Measurements from ENCODE around the gene LAMA2.

The LAMA2 gene

GRCh38 chr6:129390900-129391299, 508.0 kb downstream of the LAMA2 start:
- no peak for DNase-seq

DNA sequence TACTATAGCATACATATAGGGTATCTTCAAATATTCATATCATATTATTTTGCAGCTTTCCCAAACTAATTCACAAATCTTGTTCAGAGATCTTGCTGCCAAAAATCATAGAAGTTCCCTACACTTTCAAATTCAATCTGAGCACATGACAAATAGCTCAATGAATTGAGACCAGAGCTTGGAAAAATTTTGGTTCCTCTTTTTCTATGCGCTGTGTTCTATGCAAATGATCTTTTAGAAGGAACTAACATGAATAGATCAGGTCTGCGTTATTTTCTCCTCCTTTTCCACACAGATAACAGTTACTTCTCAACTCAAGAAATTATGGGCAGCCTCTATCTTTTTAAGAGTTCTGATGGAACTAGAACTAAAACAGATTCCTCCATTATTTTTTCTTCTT, 510.7 kb downstream of the LAMA2 start:
- no peak for DNase-seq

DNA sequence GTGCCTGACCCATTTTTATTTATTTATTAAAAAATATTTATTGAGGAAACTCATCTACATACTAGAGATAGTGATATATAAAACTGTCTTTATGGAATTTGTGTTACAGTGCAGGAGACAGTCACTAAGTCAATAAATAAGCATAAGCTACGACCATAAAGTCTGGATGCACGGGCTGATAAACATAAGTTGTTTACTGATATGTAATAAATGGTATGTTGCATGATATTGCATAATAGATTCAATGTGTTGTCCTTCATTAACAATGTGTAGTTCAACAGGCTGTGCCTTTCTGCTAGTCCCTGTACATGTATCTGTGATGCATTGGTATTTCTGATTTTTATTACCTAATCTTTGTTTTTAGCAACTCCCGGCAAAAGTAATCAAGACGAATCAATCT, 515.8 kb downstream of the LAMA2 start:
- no peak for DNase-seq

GRCh38 chr6:129402244-129402643, 519.3 kb downstream of the LAMA2 start:
- DNase-seq: no peak

DNA sequence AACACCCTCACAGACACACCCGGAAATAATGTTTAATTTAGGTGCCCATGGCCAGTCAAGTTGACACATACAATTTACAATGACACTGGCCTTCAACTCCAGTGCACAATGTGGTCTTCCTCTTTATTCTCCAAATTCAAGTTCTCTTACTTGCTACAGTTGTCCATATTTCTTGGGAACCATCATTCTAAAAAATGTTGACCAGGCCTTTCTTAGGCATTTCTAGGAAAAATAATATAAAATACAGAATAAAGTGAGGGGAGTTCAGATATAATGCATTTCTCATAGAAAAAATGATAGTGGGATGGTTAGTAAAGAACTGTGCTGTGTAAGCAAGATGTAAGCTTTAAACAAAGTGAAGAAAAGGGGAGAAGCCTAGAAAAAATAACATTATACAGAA, 528.2 kb downstream of the LAMA2 start:
- no peak for DNase-seq

- DNase-seq: no peak
These were observed 533.5 kb downstream of the LAMA2 start for GRCh38 chr6:129416337-129416990.

- no peak for DNase-seq
These were observed 534.6 kb downstream of the LAMA2 start for GRCh38 chr6:129417416-129418086.

DNA sequence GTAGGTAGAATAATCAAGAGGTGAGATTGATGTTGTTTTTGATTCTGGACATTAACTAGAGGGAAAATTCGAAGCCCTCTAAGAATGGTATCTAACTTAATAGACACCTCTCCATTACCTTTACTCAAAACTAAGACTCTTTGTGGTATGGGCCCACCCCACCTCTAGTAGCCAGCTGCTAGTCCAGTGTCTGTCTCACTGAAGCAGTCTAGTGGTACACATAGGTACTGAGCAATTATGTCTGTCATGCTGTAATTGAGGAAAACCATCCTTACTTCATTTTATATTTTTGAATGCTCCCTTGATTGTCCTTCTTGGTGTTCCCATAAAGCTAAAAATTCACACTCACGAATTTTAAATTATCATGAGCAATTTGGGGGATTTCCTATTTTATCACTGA, 536.4 kb downstream of the LAMA2 start:
- DNase-seq: no peak

GRCh38 chr6:129426343-129426742, 543.4 kb downstream of the LAMA2 start:
- no peak for DNase-seq

- DNase-seq: no peak
These were observed 547.0 kb downstream of the LAMA2 start for GRCh38 chr6:129429956-129430355.

- no peak for DNase-seq
These were observed 549.8 kb downstream of the LAMA2 start for GRCh38 chr6:129432738-129433137.

- no peak for DNase-seq
These were observed 551.2 kb downstream of the LAMA2 start for GRCh38 chr6:129434091-129434490.

- no peak for DNase-seq
These were observed 557.8 kb downstream of the LAMA2 start for GRCh38 chr6:129440691-129441090.

DNA sequence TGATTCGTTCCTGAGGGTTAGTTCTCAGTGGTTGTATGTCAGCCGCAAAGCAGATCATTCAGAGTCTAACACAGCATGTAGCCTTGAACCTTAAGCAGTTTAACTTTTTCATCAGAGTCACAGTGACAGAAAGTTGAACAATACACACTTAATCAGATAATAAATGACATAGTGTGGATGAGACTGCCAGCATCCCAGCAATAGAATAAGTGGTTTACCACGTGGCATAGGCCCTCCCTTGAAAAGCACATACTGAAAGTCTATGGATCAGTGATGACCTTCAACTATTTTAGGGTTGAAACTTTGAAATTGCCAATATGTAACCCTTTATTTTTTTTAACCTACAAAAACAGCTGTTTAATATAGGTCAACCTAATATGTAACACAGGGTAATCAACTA, 561.7 kb downstream of the LAMA2 start:
- DNase-seq: no peak

DNA sequence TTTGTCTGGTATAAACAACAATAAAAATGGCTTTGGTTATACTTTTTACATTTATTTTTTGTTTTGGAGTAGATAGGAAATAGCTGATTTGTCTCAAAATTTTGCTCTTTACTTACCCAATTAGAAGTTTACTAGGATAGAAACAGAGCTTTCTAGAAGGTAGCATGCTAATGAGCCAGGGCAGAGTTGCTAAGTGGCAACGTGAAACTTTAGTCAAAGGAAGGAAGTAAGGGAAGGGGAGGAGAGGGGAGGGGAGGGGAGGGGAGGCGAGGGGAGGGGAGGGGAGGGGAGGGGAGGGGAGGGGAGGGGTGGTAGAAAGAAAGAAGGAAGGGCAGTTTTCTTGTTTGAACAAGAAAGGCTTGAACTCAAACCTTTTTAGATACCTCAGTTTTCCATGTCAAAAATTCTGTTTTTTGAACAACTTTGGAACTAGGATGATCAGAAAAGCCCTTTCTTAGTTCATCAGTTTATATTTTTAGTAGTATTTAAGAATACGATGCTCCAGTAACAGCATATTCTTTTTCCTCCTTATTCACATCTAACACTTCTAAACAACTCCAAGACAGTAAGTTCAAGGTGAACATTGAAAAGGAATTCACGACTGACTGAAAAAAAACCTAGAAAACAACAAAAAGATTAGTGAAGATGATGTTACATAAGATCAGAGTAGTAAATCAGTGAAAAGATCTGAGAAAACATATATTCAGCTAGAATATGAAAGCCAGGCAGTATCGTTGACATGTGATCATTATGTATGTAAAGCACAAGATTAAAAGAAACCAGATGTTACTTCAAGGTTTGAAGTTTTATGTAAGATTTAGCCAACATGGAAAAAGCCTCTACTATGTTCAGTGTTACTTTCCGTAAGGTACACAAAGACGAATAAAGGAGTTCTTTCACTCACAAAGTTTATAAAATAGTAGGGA, 563.6 kb downstream of the LAMA2 start:
- no peak for DNase-seq

- DNase-seq: no peak
These were observed 564.2 kb downstream of the LAMA2 start for GRCh38 chr6:129447198-129447565.

- no peak for DNase-seq
These were observed 566.0 kb downstream of the LAMA2 start for GRCh38 chr6:129448965-129449364.

DNA sequence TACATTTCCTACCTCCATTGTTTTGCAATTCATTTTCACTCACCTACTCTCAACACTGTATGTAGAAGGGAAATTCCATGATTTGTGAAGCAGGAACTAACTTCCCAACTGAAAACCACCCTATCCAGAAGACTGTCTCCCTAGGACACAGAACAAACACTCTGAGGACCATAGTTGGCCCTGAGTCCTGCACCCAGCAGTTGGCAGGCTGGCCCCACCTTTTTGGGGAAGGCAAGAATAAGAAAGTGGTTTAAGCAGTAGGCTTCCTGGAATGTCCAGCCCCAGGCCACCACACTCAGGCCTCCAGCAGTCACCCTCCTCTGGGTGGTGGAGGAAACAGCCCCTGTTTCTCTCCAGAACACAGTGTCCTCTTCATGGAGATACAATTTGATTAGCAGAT, 568.2 kb downstream of the LAMA2 start:
- DNase-seq: no peak

GRCh38 chr6:129453073-129453472, 570.1 kb downstream of the LAMA2 start:
- no peak for DNase-seq

GRCh38 chr6:129454488-129454887, 571.5 kb downstream of the LAMA2 start:
- DNase-seq: no peak

- no peak for DNase-seq
These were observed 572.3 kb downstream of the LAMA2 start for GRCh38 chr6:129455126-129455769.

GRCh38 chr6:129460221-129460620, 577.3 kb downstream of the LAMA2 start:
- DNase-seq: no peak

GRCh38 chr6:129469070-129469662, 586.2 kb downstream of the LAMA2 start:
- DNase-seq: no peak
